Fibroblast of pulmonary artery (primary cell): ENCODE results near the gene SDK1.

Experiments used
- DNase-seq: peaks from one replicate; pipeline ENCODE4 v3.0.0-alpha.2; 2010; ENCODE audit warnings: low read depth
- H3K4me3 ChIP-seq: replicated peaks from 2 replicates; pipeline ENCODE4 v1.5.1; 2011; ENCODE audit warnings: low read depth, mild to moderate bottlenecking, control low read depth, low read length, moderate library complexity
- CTCF ChIP-seq: IDR thresholded peaks from 2 replicates; pipeline ENCODE4 v1.5.1; 2011; ENCODE audit warnings: mild to moderate bottlenecking, control low read depth, low read length, inconsistent platforms; ENCODE audit errors: missing control alignments

Gene SDK1

GRCh38 chr7:4071370-4072058, 770.5 kb downstream of the SDK1 start:
- H3K4me3 ChIP-seq: no peak overlapping the region
- no peak for DNase-seq
- no peak for TF ChIP-seq CTCF

DNA sequence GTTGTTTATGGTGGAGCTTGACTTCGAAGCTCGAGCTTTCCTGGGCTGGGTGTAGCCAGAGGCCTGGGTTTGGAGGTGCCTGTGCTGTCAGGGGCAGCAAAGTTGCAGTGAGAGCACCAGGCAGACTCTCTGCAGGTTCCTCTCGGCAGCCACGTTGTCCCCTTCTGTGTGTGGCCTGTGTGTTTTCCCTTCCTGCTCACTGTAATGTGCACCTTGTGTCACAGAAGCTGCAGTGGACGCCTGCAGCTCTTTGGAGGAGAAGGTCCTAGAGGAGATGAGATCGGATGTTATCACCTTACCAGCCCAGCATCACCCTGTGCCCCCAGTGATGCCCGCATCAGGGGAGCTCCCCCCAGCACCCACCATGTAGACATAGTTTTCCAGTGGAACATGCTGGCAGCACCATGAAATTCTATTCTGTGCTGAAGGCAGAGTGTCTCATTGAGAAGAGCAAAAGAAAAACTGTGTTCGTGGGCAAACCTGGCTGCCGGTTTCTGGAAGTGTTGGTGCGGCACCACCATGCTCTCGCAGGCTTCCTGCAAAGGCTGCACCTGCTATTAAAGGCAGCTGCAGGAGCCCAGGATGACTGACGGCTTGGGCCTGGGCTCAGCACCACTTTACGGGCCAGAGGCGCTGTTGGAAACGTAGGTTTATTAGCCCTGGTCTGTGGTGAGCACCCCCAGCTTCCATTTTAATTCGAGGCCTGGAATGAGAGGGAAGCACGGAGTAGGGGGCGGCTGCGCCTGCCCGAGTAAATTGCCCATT, 771.3 kb downstream of the SDK1 start:
- no peak for TF ChIP-seq CTCF
- no peak for DNase-seq
- H3K4me3 ChIP-seq: no peak overlapping the region

GRCh38 chr7:4073052-4073451, 772.0 kb downstream of the SDK1 start:
- H3K4me3 ChIP-seq: no peak overlapping the region
- DNase-seq: no peak
- no peak for TF ChIP-seq CTCF

DNA sequence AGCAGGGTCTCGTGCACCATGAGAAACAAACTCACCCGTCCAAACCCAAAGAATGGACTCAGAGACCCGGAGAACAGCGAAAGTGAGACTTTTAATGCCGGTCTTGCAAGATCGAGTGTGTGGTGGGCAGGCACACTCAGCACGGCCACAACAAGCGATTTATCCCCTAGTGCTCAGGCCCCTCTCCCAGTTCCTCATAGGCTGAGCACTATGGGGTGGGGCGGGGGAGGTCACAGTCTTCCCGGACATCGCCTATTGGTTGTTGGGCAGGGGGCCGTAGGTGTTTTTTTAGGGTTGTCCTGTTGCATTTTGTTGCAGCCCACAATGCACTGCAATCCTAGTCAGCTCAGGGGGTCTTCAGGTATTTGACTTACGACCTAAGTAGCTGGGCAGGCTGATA, 772.7 kb downstream of the SDK1 start:
- TF ChIP-seq CTCF: no peak
- no peak overlapping the region for H3K4me3 ChIP-seq
- DNase-seq: no peak

- no peak overlapping the region for H3K4me3 ChIP-seq
- no peak for TF ChIP-seq CTCF
- no peak for DNase-seq
Measured at GRCh38 chr7:4074407-4074806, 773.4 kb downstream of the SDK1 start.

- no peak overlapping the region for H3K4me3 ChIP-seq
- TF ChIP-seq CTCF: no peak
- no peak for DNase-seq
Measured at GRCh38 chr7:4074994-4075393, 773.9 kb downstream of the SDK1 start.
